Neural progenitor cell (in vitro differentiated cells): Measurements from ENCODE around the gene MANBA.

Source experiments
- EZH2 ChIP-seq: fragments of 200-600 bp; sonication (generic); IDR thresholded peaks from 2 replicates; pipeline ENCODE4 v1.6.1; 2017; ENCODE audit warnings: antibody characterized with exemption, mild to moderate bottlenecking, moderate library complexity
- EZH2phosphoT487 ChIP-seq: fragments of 200-600 bp; sonication (generic); IDR thresholded peaks from 2 replicates; pipeline ENCODE4 v1.6.1; 2017; ENCODE audit warnings: antibody characterized with exemption
- TF ChIP-seq, protein P1 (sequence below): fragments of 200-600 bp; sonication (generic); IDR thresholded peaks from 2 replicates; pipeline ENCODE4 v1.5.1; 2017; ENCODE audit warnings: antibody characterized with exemption, mild to moderate bottlenecking

DNA sequence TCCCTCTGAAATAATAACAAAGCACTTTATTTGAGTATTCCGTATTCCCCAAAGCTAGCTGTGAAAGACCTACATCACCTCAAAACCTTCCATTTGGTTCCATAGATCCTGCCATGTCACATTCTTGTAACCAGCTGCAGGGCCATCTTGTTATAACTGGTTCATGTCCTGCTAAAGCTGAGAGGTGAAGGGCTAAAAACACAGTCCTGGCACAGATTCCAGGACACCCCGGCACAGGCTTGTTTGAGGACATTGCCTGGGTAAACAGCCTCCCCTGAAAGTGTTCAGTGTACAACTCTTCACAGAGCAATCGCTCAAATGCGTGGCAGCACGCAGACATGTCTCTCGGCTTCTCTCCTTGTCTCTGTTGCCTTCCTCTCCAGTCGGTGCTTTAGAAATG, 129.2 kb downstream of the MANBA start:
- TF ChIP-seq, protein P1, sequence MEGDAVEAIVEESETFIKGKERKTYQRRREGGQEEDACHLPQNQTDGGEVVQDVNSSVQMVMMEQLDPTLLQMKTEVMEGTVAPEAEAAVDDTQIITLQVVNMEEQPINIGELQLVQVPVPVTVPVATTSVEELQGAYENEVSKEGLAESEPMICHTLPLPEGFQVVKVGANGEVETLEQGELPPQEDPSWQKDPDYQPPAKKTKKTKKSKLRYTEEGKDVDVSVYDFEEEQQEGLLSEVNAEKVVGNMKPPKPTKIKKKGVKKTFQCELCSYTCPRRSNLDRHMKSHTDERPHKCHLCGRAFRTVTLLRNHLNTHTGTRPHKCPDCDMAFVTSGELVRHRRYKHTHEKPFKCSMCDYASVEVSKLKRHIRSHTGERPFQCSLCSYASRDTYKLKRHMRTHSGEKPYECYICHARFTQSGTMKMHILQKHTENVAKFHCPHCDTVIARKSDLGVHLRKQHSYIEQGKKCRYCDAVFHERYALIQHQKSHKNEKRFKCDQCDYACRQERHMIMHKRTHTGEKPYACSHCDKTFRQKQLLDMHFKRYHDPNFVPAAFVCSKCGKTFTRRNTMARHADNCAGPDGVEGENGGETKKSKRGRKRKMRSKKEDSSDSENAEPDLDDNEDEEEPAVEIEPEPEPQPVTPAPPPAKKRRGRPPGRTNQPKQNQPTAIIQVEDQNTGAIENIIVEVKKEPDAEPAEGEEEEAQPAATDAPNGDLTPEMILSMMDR = no peak
- TF ChIP-seq EZH2phosphoT487 = no peak
- TF ChIP-seq EZH2 = no peak
